Osteoblast (primary cell): Measurements from ENCODE around the gene SLC48A1. TPM values are rescaled to one million over a fixed set of nuclear protein-coding genes. Genes with fewer than 3 reads are reported as not detected.

Experiments
- DNase-seq: peaks from one replicate; pipeline ENCODE4 v3.0.0; 2011; ENCODE audit warnings: low spot score, mixed read lengths; ENCODE audit not compliant: insufficient read length; ENCODE audit errors: missing footprints
- H2AFZ ChIP-seq: 2 replicates; pipeline ENCODE4 v1.6.0; 2011; ENCODE audit warnings: mild to moderate bottlenecking, low read length
- H3K27ac ChIP-seq: 2 replicates; pipeline ENCODE4 v1.5.1; 2011; ENCODE audit warnings: mild to moderate bottlenecking, low read depth, low read length, moderate library complexity
- H3K27me3 ChIP-seq: 2 replicates; pipeline ENCODE4 v1.6.0; 2012; ENCODE audit warnings: mild to moderate bottlenecking, control low read depth, inconsistent platforms, low read length, moderate library complexity; ENCODE audit not compliant: insufficient read depth
- H3K36me3 ChIP-seq: 2 replicates; pipeline ENCODE4 v1.5.1; 2011; ENCODE audit warnings: mild to moderate bottlenecking, low read length, control low read depth, moderate library complexity; ENCODE audit not compliant: insufficient read depth
- H3K4me1 ChIP-seq: 2 replicates; pipeline ENCODE4 v1.5.1; 2011; ENCODE audit warnings: mild to moderate bottlenecking, low read length, control low read depth, moderate library complexity; ENCODE audit not compliant: insufficient read depth
- H3K4me2 ChIP-seq: 2 replicates; pipeline ENCODE4 v1.6.0; 2011; ENCODE audit warnings: mild to moderate bottlenecking, low read length; ENCODE audit not compliant: insufficient read depth
- H3K4me3 ChIP-seq: fragments of 200-600 bp; sonication (generic); 3 replicates; pipeline ENCODE4 v1.5.1; 2012; ENCODE audit warnings: mild to moderate bottlenecking, low read length, inconsistent platforms; ENCODE audit not compliant: insufficient read depth
- H3K79me2 ChIP-seq: 2 replicates; pipeline ENCODE4 v1.6.0; 2012; ENCODE audit warnings: mild to moderate bottlenecking, low read length, control low read depth, inconsistent platforms; ENCODE audit not compliant: insufficient read depth
- H3K9me3 ChIP-seq: 2 replicates; pipeline ENCODE4 v1.5.1; 2011; ENCODE audit warnings: low read depth, low read length, control low read depth
- H4K20me1 ChIP-seq: 2 replicates; pipeline ENCODE4 v1.6.0; 2012; ENCODE audit warnings: mild to moderate bottlenecking, low read length, control low read depth; ENCODE audit not compliant: insufficient read depth
- CTCF ChIP-seq: IDR thresholded peaks from 2 replicates; pipeline ENCODE4 v1.5.1; 2011; ENCODE audit warnings: mild to moderate bottlenecking, low read depth, low read length, moderate library complexity; ENCODE audit errors: extremely low read depth
- total RNA-seq: library from RNA; depleted of rRNA; stranded (reverse); fragments of >200 nt; gene quantifications from 2 replicates; pipeline ENCODE4 v1.2.3, GENCODE V29; 2012

Gene SLC48A1
- total RNA-seq, 1 donor, result 19.2 TPM

GRCh38 chr12:47750229-47750798 is 22.7 kb upstream of the SLC48A1 start:
- Histone ChIP-seq H3K27ac (no peak overlapping the region), H3K4me1 (peaks cover 27% of the 10 kb centered on the region), H3K9me3 (no peaks in the 10 kb centered on the region), H4K20me1 (no peaks in the 10 kb centered on the region), H3K4me3 (no peak overlapping the region), H3K27me3 (no peaks in the 10 kb centered on the region), H3K79me2 (no peaks in the 10 kb centered on the region), H3K4me2 (no peak overlapping the region), H3K36me3 (no peaks in the 10 kb centered on the region), H2AFZ (no peak overlapping the region)
- no peak for TF ChIP-seq CTCF
- peak; percentile 61 for DNase-seq

- no peak overlapping the region for H2AFZ ChIP-seq
- H3K27me3 ChIP-seq, result no peaks in the 10 kb centered on the region
- no peak overlapping the region for H3K4me2 ChIP-seq
- H3K79me2 ChIP-seq, result no peaks in the 10 kb centered on the region
- H3K27ac ChIP-seq, result no peak overlapping the region
- no peaks in the 10 kb centered on the region for H4K20me1 ChIP-seq
- peak; percentile 66 for DNase-seq
- H3K36me3 ChIP-seq, result no peaks in the 10 kb centered on the region
- TF ChIP-seq CTCF, result no peak
- H3K9me3 ChIP-seq, result no peaks in the 10 kb centered on the region
- H3K4me1 ChIP-seq, result peaks cover 27% of the 10 kb centered on the region
- H3K4me3 ChIP-seq, result no peak overlapping the region
Observed at GRCh38 chr12:47750916-47751470, 22.0 kb upstream of the SLC48A1 start.

- Histone ChIP-seq H3K4me1 (peaks cover 27% of the 10 kb centered on the region), H2AFZ (no peak overlapping the region)
- peak; percentile 77 for DNase-seq
Observed at GRCh38 chr12:47751561-47751960, 21.5 kb upstream of the SLC48A1 start.

More at GRCh38 chr12:47751561-47751960, 21.5 kb upstream of the SLC48A1 start:
- Histone ChIP-seq H3K79me2 (no peaks in the 10 kb centered on the region), H3K27ac (no peak overlapping the region), H3K27me3 (no peaks in the 10 kb centered on the region), H3K4me3 (no peak overlapping the region), H3K9me3 (no peaks in the 10 kb centered on the region), H3K36me3 (no peaks in the 10 kb centered on the region), H3K4me2 (no peak overlapping the region), H4K20me1 (no peaks in the 10 kb centered on the region)
- no peak for TF ChIP-seq CTCF
